GM12801 (cell line): ENCODE results near the gene ZEB2.

Source experiments
- TF ChIP-seq, protein P1 (sequence below): IDR thresholded peaks from one replicate; pipeline ENCODE4 v1.5.1; 2011; ENCODE audit warnings: control low read depth; ENCODE audit not compliant: insufficient read length; ENCODE audit errors: extremely low read depth

Gene ZEB2

GRCh38 chr2:144376460-144376859 is 143.5 kb downstream of the ZEB2 start:
- TF ChIP-seq, protein P1, sequence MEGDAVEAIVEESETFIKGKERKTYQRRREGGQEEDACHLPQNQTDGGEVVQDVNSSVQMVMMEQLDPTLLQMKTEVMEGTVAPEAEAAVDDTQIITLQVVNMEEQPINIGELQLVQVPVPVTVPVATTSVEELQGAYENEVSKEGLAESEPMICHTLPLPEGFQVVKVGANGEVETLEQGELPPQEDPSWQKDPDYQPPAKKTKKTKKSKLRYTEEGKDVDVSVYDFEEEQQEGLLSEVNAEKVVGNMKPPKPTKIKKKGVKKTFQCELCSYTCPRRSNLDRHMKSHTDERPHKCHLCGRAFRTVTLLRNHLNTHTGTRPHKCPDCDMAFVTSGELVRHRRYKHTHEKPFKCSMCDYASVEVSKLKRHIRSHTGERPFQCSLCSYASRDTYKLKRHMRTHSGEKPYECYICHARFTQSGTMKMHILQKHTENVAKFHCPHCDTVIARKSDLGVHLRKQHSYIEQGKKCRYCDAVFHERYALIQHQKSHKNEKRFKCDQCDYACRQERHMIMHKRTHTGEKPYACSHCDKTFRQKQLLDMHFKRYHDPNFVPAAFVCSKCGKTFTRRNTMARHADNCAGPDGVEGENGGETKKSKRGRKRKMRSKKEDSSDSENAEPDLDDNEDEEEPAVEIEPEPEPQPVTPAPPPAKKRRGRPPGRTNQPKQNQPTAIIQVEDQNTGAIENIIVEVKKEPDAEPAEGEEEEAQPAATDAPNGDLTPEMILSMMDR, result no peak

GRCh38 chr2:144374163-144374661 is 145.7 kb downstream of the ZEB2 start:
- TF ChIP-seq, protein P1, result no peak

- TF ChIP-seq, protein P1, result no peak
These were observed 147.4 kb downstream of the ZEB2 start for GRCh38 chr2:144372410-144373080.

DNA sequence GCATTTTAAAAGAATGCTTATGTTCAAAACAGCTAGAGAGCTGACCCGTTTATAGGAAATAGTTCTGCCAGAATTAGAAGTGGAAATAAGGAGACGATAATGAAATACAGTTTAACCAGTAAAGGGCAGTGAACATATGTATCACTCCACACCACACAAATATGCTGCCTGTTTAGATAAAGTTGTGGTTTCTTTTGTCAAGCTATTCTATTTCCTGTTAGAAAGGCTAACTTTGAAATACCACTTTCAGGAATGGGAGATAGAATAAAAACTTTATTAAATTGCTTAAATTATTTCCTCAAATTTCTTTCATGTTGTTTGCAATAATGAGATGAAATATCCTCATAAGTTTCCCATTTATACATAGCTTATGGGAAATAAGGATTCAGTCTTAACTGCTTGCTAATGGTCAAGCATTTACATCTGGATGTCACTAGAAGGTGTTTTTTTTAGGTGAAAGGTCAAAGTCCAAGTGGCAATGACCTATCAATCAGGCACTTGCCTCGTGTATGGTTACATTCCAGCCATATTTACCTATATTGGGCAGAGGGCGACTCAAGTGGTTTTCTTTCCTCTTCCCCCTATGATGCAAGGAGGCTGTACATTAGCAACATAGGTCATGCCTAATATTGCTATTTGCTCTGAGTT is 148.9 kb downstream of the ZEB2 start:
- TF ChIP-seq, protein P1, result no peak

DNA sequence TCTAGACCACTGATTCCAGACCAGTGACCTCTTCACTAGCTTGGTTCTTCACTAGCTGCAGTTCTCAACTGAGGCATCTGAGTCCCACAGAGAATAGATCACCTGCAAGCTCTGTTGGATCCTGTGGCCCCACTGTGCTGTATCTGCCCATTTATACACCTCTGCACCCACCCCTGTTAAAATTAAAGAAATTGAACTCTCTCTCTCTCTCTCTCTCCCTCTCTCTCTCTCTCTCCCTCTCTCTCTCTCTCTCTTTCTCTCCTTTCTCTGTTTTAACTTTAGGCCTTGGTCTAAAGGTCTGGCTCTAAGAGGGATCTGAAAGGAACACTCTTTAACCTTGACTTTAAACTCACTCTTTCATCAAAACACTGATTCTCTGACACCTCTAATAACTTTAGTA is 150.5 kb downstream of the ZEB2 start:
- TF ChIP-seq, protein P1, result no peak

DNA sequence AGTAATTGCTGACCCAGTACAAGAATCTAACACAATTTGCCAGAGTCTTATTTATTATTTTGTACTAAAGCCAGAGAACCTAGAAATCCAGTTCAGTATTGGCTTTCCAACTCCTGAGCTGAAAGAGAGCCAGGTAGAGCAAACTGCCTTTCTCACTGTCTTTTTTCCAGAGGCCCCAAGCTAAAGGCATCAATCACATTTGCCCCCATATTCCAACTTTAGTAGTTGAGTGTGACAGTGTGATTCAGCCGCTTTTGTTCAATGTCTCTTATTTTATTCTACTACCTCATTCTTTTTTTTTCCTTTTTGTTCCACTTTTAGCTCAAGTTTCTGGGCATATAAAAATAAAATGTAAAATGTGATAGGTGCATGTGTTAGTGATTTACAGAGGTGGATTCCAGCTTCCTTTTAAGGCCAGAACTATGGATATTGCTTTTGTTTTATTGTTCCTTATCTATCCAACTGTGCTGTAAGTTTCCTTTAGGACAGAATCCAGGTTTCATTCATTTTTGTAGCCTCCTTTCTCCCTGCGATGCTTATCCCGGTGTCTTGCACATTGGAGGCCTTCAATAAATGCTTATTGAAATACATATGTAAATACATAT is 153.0 kb downstream of the ZEB2 start:
- TF ChIP-seq, protein P1, result no peak

- TF ChIP-seq, protein P1, result no peak
These were observed 154.8 kb downstream of the ZEB2 start for GRCh38 chr2:144364944-144365738.
